ENCODE data around the gene KDM3B.
"Not testable (repeated sequence)": the region's sequence is repeated elsewhere in the genome, so short reads cannot be mapped to it uniquely, and the experiment has no call there.

KDM3B gene

GRCh38 chr5:138352071-138352721 is at the start of gene KDM3B:
KDM3B (plus strand) TSS chr5:138352685; CDS start chr5:138352796, 111 bp downstream.
- DNase-seq (ENCODE audit: low read depth, low spot score), result no peak
- H3K27ac ChIP-seq (ENCODE audit: low read length), result no peak within 1 kb of the TSS
- H3K4me3 ChIP-seq (ENCODE audit: low read length), result peak within 1 kb of the TSS; percentile 87
- no CpG with 5 or more reads among the region's 30 CpGs for WGBS (ENCODE audit: insufficient coverage, insufficient read length)
- no peaks in the 10 kb centered on the region for H3K9me3 ChIP-seq (ENCODE audit: control insufficient read depth, insufficient read depth, low read length)
- H3K27me3 ChIP-seq (ENCODE audit: control insufficient read depth, insufficient read depth, low read length), result no peaks in the 10 kb centered on the region
- peaks cover 4% of the 10 kb centered on the region; the same call in 1 of the 2 replicates for H3K4me1 ChIP-seq (ENCODE audit: control insufficient read depth, insufficient read depth, low read length)
- H3K36me3 ChIP-seq (ENCODE audit: control insufficient read depth, insufficient read depth, low read length), result peaks cover 9% of the 10 kb centered on the region; the same call in 1 of the 2 replicates

DNA sequence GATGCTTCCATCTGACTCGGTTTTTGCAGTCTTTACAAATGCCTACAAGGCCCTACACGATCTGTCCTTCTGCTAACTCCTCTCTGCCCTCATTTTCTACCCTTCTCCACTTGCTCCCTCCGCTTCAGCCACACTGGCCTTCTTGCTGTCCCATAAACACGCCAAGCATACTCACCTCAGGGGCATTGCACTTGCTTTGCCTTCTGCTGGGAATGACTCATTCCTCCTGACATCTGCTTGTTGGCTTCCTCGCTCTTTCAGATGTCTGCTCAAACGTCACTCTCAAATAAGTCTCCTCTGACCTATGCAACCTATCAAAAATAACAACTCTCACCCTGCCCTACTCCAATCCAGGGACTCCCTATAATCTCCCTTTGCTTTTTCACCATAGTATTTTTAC is 49.1 kb upstream of the KDM3B start:
- no peak for DNase-seq (ENCODE audit: low read depth, low spot score)
- H3K4me3 ChIP-seq (ENCODE audit: low read length), result no peak overlapping the region
- no peaks in the 10 kb centered on the region for H3K36me3 ChIP-seq (ENCODE audit: control insufficient read depth, insufficient read depth, low read length)
- no peaks in the 10 kb centered on the region for H3K4me1 ChIP-seq (ENCODE audit: control insufficient read depth, insufficient read depth, low read length)
- no peaks in the 10 kb centered on the region for H3K9me3 ChIP-seq (ENCODE audit: control insufficient read depth, insufficient read depth, low read length)
- H3K27me3 ChIP-seq (ENCODE audit: control insufficient read depth, insufficient read depth, low read length), result no peaks in the 10 kb centered on the region
- no peak overlapping the region for H3K27ac ChIP-seq (ENCODE audit: low read length)
- WGBS (ENCODE audit: insufficient coverage, insufficient read length), result no CpG with 5 or more reads among the region's 6 CpGs

DNA sequence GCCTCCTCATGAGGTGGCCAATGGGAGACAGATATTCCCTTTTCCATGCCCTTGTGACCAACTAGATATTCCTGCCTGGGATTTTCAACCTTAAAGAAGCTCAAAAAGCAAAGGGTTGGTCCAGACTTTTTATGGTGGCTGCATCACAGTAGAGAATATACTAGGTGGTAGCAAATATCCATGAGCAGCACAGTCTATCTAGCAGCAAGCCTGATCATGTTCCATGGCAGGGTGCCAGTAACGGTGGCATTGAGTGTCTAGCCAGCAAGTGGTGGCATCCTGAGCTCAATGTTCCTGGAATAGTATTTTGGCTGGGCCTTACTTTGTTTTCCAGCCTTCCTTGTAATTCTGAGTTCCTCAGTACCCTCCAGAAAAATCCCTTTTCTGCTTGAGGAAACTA is 46.7 kb upstream of the KDM3B start:
- Histone ChIP-seq H3K36me3 (ENCODE audit: control insufficient read depth, insufficient read depth, low read length) (no peaks in the 10 kb centered on the region), H3K4me1 (ENCODE audit: control insufficient read depth, insufficient read depth, low read length) (no peaks in the 10 kb centered on the region), H3K4me3 (ENCODE audit: low read length) (no peak overlapping the region), H3K9me3 (ENCODE audit: control insufficient read depth, insufficient read depth, low read length) (no peaks in the 10 kb centered on the region), H3K27me3 (ENCODE audit: control insufficient read depth, insufficient read depth, low read length) (no peaks in the 10 kb centered on the region), H3K27ac (ENCODE audit: low read length) (no peak overlapping the region)
- no peak for DNase-seq (ENCODE audit: low read depth, low spot score)
- WGBS (ENCODE audit: insufficient coverage, insufficient read length), result no CpG with 5 or more reads among the region's 1 CpG

- no peak for DNase-seq (ENCODE audit: low read depth, low spot score)
- Histone ChIP-seq H3K4me1 (ENCODE audit: control insufficient read depth, insufficient read depth, low read length) (no peaks in the 10 kb centered on the region; the same call in 1 of the 2 replicates), H3K9me3 (ENCODE audit: control insufficient read depth, insufficient read depth, low read length) (no peaks in the 10 kb centered on the region), H3K27me3 (ENCODE audit: control insufficient read depth, insufficient read depth, low read length) (no peaks in the 10 kb centered on the region), H3K4me3 (ENCODE audit: low read length) (no peak overlapping the region), H3K36me3 (ENCODE audit: control insufficient read depth, insufficient read depth, low read length) (peaks cover 9% of the 10 kb centered on the region; the same call in 1 of the 2 replicates), H3K27ac (ENCODE audit: low read length) (no peak overlapping the region)
- WGBS (ENCODE audit: insufficient coverage, insufficient read length), result no CpG with 5 or more reads among the region's 7 CpGs
Observed at GRCh38 chr5:138315751-138316278, 36.7 kb upstream of the KDM3B start.

DNA sequence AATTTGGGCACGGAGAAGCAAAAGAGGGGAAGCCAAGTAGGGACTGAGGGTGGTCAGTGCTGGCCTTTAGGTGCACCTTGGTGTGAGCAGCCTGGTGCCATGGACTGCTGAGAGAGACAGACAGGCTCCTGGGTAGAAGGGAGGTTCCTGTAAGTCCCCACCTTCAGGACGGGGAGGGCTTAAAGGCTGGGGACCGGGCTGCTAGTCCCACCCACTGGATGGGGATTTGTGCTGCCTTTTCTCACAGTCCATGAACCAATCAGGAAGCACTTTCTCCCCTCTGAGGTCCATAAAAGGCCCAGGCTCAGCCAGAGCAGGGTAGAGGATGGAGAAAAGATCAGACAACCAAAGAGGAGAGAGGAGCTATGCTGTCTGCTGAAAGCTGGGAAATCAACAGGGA is 36.1 kb upstream of the KDM3B start:
- DNase-seq (ENCODE audit: low read depth, low spot score), result no peak
- Histone ChIP-seq H3K27me3 (ENCODE audit: control insufficient read depth, insufficient read depth, low read length) (no peaks in the 10 kb centered on the region), H3K9me3 (ENCODE audit: control insufficient read depth, insufficient read depth, low read length) (no peaks in the 10 kb centered on the region), H3K4me1 (ENCODE audit: control insufficient read depth, insufficient read depth, low read length) (no peaks in the 10 kb centered on the region; the same call in 1 of the 2 replicates), H3K4me3 (ENCODE audit: low read length) (no peak overlapping the region), H3K36me3 (ENCODE audit: control insufficient read depth, insufficient read depth, low read length) (peaks cover 9% of the 10 kb centered on the region; the same call in 1 of the 2 replicates), H3K27ac (ENCODE audit: low read length) (no peak overlapping the region)
- no CpG with 5 or more reads among the region's 3 CpGs for WGBS (ENCODE audit: insufficient coverage, insufficient read length)

GRCh38 chr5:138318211-138318610 is 34.3 kb upstream of the KDM3B start:
- H3K27me3 ChIP-seq (ENCODE audit: control insufficient read depth, insufficient read depth, low read length); H3K9me3 ChIP-seq (ENCODE audit: control insufficient read depth, insufficient read depth, low read length); H3K4me1 ChIP-seq (ENCODE audit: control insufficient read depth, insufficient read depth, low read length); DNase-seq (ENCODE audit: low read depth, low spot score); H3K36me3 ChIP-seq (ENCODE audit: control insufficient read depth, insufficient read depth, low read length); H3K27ac ChIP-seq (ENCODE audit: low read length); H3K4me3 ChIP-seq (ENCODE audit: low read length): not testable (repeated sequence)
- WGBS (ENCODE audit: insufficient coverage, insufficient read length), result no CpG with 5 or more reads among the region's 4 CpGs

DNA sequence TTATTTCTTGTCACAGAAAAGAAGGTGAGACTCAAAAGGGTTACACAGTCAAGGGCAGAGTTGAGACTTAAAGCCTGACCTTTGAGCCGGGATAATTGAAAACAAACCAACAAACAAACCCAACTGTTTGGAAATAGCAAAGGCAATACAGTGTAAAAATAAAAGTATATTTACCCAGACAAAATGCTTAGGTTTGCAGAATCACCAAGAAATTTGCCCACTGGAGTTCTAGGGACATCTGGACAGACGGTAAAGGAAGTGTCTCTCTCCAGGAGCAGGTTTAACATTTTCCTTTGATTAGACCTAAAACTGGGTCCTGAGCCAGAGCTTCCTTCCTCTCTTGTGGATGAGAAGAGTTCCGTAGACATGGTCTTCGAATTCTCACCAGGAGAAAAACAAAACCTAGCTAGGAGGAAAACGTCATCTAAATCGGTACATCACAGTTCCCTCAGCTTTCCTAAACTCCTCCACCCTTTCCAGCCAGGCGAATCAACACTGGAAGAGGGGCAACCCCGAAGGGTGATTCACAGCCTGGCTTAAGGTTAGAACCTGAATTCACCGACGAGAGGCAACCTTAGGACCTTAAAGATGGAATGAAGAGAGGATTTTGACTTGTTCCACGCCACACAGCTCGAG is 21.6 kb upstream of the KDM3B start:
- no peaks in the 10 kb centered on the region for H3K36me3 ChIP-seq (ENCODE audit: control insufficient read depth, insufficient read depth, low read length)
- DNase-seq (ENCODE audit: low read depth, low spot score), result no peak
- no peaks in the 10 kb centered on the region for H3K27me3 ChIP-seq (ENCODE audit: control insufficient read depth, insufficient read depth, low read length)
- H3K27ac ChIP-seq (ENCODE audit: low read length), result no peak overlapping the region
- no CpG with 5 or more reads among the region's 12 CpGs for WGBS (ENCODE audit: insufficient coverage, insufficient read length)
- H3K4me3 ChIP-seq (ENCODE audit: low read length), result peak overlapping the region; percentile 87
- no peaks in the 10 kb centered on the region for H3K4me1 ChIP-seq (ENCODE audit: control insufficient read depth, insufficient read depth, low read length)
- H3K9me3 ChIP-seq (ENCODE audit: control insufficient read depth, insufficient read depth, low read length), result no peaks in the 10 kb centered on the region

DNA sequence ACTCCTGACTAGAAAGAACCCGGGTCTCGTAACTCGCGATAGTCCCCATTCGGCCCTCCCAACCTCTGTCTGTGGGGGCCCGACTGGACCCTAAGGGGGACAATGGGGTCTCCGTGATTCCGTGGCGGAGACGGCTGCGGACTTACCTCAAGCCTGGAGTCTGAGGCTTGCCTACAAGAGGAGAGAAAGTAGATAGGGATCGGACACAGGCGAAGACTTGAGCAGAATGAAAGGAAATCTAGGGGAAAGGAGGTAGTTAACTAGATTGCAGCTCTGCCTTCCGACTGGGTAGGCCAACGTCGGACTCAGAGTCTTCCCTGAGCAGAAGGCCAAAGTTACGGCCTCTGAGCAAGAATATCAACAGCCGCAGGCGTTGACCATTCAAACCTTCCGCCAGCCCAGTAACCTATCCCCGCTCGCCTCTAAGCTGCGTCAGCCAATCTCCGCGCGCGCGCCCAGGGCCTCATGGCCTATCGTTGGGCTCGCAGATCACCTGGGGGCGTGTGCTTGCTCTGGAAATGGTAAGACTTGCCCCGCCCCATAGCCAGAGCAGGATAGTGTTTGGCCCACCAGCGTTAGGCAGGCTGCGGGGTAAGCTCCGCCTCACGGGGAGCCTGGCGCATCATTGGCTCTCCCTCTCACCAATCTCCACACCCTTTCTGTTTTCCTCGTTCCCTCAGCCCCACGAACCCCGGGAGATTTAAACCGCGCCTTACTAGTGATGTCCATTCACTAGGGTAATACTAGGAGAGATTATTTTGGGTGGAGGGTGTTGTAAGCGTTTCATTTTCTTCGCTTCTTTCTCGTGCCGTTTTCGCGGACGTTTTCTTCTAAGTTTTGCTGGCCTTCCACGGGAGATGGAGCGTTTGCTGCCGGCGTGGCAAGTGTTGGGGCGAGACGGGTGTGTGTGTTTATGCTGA is 20.8 kb upstream of the KDM3B start, which contains the start of gene CDC25C:
Gene CDC25C (minus strand): TSS at position 356 of the 920 bp plus-strand sequence. CDS start 624 bp downstream, outside the sequence.
- no peak within 1 kb of the TSS for H3K27ac ChIP-seq (ENCODE audit: low read length)
- no peaks in the 10 kb centered on the region for H3K36me3 ChIP-seq (ENCODE audit: control insufficient read depth, insufficient read depth, low read length)
- H3K9me3 ChIP-seq (ENCODE audit: control insufficient read depth, insufficient read depth, low read length), result no peaks in the 10 kb centered on the region
- no peaks in the 10 kb centered on the region for H3K4me1 ChIP-seq (ENCODE audit: control insufficient read depth, insufficient read depth, low read length)
- DNase-seq (ENCODE audit: low read depth, low spot score), result peak; percentile 95
- peak within 1 kb of the TSS; percentile 87 for H3K4me3 ChIP-seq (ENCODE audit: low read length)
- WGBS (ENCODE audit: insufficient coverage, insufficient read length), result no CpG with 5 or more reads among the region's 55 CpGs
- no peaks in the 10 kb centered on the region for H3K27me3 ChIP-seq (ENCODE audit: control insufficient read depth, insufficient read depth, low read length)

- Histone ChIP-seq H3K27me3 (ENCODE audit: control insufficient read depth, insufficient read depth, low read length) (no peaks in the 10 kb centered on the region), H3K27ac (ENCODE audit: low read length) (no peak overlapping the region), H3K4me3 (ENCODE audit: low read length) (no peak overlapping the region), H3K9me3 (ENCODE audit: control insufficient read depth, insufficient read depth, low read length) (no peaks in the 10 kb centered on the region), H3K36me3 (ENCODE audit: control insufficient read depth, insufficient read depth, low read length) (no peaks in the 10 kb centered on the region), H3K4me1 (ENCODE audit: control insufficient read depth, insufficient read depth, low read length) (0 out of 2 replicates have a peak, but pooled peaks cover 2% of the 10 kb centered on the region)
- no CpG with 5 or more reads among the region's 3 CpGs for WGBS (ENCODE audit: insufficient coverage, insufficient read length)
- DNase-seq (ENCODE audit: low read depth, low spot score), result no peak
Observed at GRCh38 chr5:138334867-138335447, 17.5 kb upstream of the KDM3B start.
